Gastrocnemius medialis (tissue), 4 donors: ENCODE results near the gene IGF1R. TPM values are rescaled to one million over a fixed set of nuclear protein-coding genes. Genes with fewer than 3 reads are reported as not detected.

Experiments used
- ATAC-seq, 2 donors: fragments of 150-250 bp; one replicate each; pipeline ENCODE4 v1.9.1; 2016
- DNase-seq, 2 donors: peaks; one replicate each; pipeline ENCODE4 v3.0.0-alpha.2; 2019
- H3K27ac ChIP-seq, 4 donors: fragments of 200-600 bp; sonication (generic); 1 replicate in 1 of 4; 2 replicates in 3 of 4; pipeline ENCODE4 v1.5.1; 2016 to 2018; ENCODE audit warnings: mild to moderate bottlenecking in 2 of 4, moderate library complexity in 1 of 4
- H3K27me3 ChIP-seq, 3 donors: fragments of 200-600 bp; sonication (generic) in 2 of 3; 1 replicate in 1 of 3; 2 replicates in 2 of 3; pipeline versions ENCODE4 v1.5.1 to v1.6.0; 2016 to 2019; ENCODE audit warnings: mild to moderate bottlenecking in 1 of 3, moderate library complexity in 1 of 3
- H3K36me3 ChIP-seq, 2 donors: fragments of 200-600 bp; sonication (generic) in 1 of 2; one replicate each; pipeline ENCODE4 v1.5.1; 2017 to 2018
- H3K4me1 ChIP-seq, 2 donors: fragments of 200-600 bp; sonication (generic) in 1 of 2; one replicate each; pipeline ENCODE4 v1.5.1; 2016 to 2017; ENCODE audit warnings: mild to moderate bottlenecking in 2 of 2
- H3K4me3 ChIP-seq, 4 donors: fragments of 200-600 bp; sonication (generic) in 3 of 4; 1 replicate in 1 of 4; 2 replicates in 3 of 4; pipeline ENCODE4 v1.5.1; 2016 to 2019; ENCODE audit warnings: mild to moderate bottlenecking in 2 of 4
- H3K9me3 ChIP-seq, 3 donors: fragments of 200-600 bp; sonication (generic) in 2 of 3; 1 replicate in 1 of 3; 2 replicates in 2 of 3; pipeline ENCODE4 v1.5.1; 2016 to 2019
- POLR2A ChIP-seq, 2 donors: fragments of 450-650 bp; IDR thresholded peaks; one replicate each; pipeline ENCODE4 v1.6.1; 2017; ENCODE audit warnings: antibody characterized with exemption in 2 of 2, mild to moderate bottlenecking in 2 of 2, moderate library complexity in 2 of 2
- in situ Hi-C, 4 donors: fragments of 200-750 bp; cut with MboI; loops; one replicate each; pipeline versions ENCODE4 v1.15.0 to v1.8.0; 2017; ENCODE audit warnings: low sequenced_read_pairs in 4 of 4
- intact Hi-C: fragments of 100-400 bp; cut with DNase I; formaldehyde crosslinking; loops from one replicate; pipeline ENCODE4 v1.15.1; 2023; ENCODE audit warnings: low total_unique reads
- total RNA-seq, 4 donors: library from RNA; depleted of rRNA; stranded (reverse); fragments of >200 nt; gene quantifications; one replicate each; pipeline versions ENCODE4 v1.1.0 to v1.2.3, GENCODE V29; 2016
- TF ChIP-seq, protein P1 (sequence below), 5 experiments: fragments of 450-650 bp in 3 of 5; fragments of 200-600 bp in 2 of 5; sonication (generic) in 2 of 5; IDR thresholded peaks in 4 of 5; conservative IDR thresholded peaks in 1 of 5; 1 replicate in 4 of 5; 2 replicates in 1 of 5; pipeline ENCODE4 v1.5.1; 2016 to 2019; ENCODE audit warnings: antibody characterized with exemption in 5 of 5, mild to moderate bottlenecking in 3 of 5, moderate library complexity in 3 of 5

The IGF1R gene
- total RNA-seq, 4 donors from 2014 or later: 10.1 to 50.4 (median 12.3) TPM

- peak overlapping the region in 1 of 4 donors; percentile 33 for H3K4me3 ChIP-seq
- H3K9me3 ChIP-seq: no peaks in the 10 kb centered on the region
- no peaks in the 10 kb centered on the region for H3K27me3 ChIP-seq
- TF ChIP-seq, protein P1, sequence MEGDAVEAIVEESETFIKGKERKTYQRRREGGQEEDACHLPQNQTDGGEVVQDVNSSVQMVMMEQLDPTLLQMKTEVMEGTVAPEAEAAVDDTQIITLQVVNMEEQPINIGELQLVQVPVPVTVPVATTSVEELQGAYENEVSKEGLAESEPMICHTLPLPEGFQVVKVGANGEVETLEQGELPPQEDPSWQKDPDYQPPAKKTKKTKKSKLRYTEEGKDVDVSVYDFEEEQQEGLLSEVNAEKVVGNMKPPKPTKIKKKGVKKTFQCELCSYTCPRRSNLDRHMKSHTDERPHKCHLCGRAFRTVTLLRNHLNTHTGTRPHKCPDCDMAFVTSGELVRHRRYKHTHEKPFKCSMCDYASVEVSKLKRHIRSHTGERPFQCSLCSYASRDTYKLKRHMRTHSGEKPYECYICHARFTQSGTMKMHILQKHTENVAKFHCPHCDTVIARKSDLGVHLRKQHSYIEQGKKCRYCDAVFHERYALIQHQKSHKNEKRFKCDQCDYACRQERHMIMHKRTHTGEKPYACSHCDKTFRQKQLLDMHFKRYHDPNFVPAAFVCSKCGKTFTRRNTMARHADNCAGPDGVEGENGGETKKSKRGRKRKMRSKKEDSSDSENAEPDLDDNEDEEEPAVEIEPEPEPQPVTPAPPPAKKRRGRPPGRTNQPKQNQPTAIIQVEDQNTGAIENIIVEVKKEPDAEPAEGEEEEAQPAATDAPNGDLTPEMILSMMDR (IDR thresholded peaks at IDR 0.05 in 4 of 5, conservative IDR thresholded peaks at IDR 0.05 in 1 of 5): peak; percentile 41 to 86 (median 69)
- no peak for TF ChIP-seq POLR2A (IDR thresholded peaks at IDR 0.05)
- no peaks in the 10 kb centered on the region for H3K36me3 ChIP-seq
- DNase-seq (peak; percentile 20), ATAC-seq (peak; percentile 89 to 92)
- H3K27ac ChIP-seq: peak overlapping the region in 1 of 4 donors; percentile 36
- intact Hi-C loops (loop anchor here (1.0 kb wide), 1 partner anchor 140 kb away; no protein-coding TSS in a partner anchor), in situ Hi-C loops (loop anchor here in 3 of 4 donors (5.0 to 25.0 kb wide), 4 partner anchors 142 to 403 kb away; no protein-coding TSS in a partner anchor)
- H3K4me1 ChIP-seq: peaks cover 32 to 59% of the 10 kb centered on the region in 2 donors
Observed at GRCh38 chr15:98658831-98659699, 10.7 kb downstream of the IGF1R start.

- intact Hi-C loops: no loop called here
- Histone ChIP-seq H3K36me3 (no peaks in the 10 kb centered on the region), H3K27me3 (no peaks in the 10 kb centered on the region), H3K4me3 (no peak overlapping the region), H3K4me1 (peaks cover 22 to 49% of the 10 kb centered on the region in 2 donors), H3K27ac (peak overlapping the region in 1 of 4 donors; percentile 36), H3K9me3 (no peaks in the 10 kb centered on the region)
- ATAC-seq: no peak
- in situ Hi-C loops: loop anchor here in 2 of 4 donors (25.0 kb wide), 1 partner anchor 402 kb away; no protein-coding TSS in a partner anchor
- no peak for TF ChIP-seq POLR2A (IDR thresholded peaks at IDR 0.05)
- TF ChIP-seq, protein P1 (IDR thresholded peaks at IDR 0.05 in 4 of 5, conservative IDR thresholded peaks at IDR 0.05 in 1 of 5): no peak
- no peak for DNase-seq
Observed at GRCh38 chr15:98660055-98660454, 11.7 kb downstream of the IGF1R start.

DNA sequence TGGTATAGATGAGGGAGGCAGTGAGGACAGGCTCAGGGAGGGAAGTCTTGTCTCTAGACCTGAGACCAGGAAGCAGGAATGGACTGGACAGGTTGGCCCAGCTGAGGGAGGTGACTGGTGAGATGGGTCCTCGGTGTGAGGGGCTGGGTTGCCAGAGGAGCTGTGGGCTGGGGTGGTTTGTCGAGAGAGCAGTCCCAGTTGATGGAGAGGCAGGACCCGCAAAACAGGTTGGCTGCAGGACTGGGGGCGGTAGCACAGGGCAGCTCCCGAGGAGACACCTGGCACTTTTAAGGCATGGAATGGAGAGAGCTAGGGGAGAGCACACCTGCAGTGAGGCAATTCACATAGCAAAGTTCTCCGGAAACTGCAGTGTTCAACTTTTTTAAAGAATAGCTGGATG, 14.7 kb downstream of the IGF1R start:
- peaks cover 19 to 57% of the 10 kb centered on the region in 2 donors for H3K4me1 ChIP-seq
- TF ChIP-seq, protein P1 (IDR thresholded peaks at IDR 0.05 in 4 of 5, conservative IDR thresholded peaks at IDR 0.05 in 1 of 5): no peak
- TF ChIP-seq POLR2A (IDR thresholded peaks at IDR 0.05): no peak
- intact Hi-C loops: no loop called here

GRCh38 chr15:98663606-98664005, 15.3 kb downstream of the IGF1R start:
- Histone ChIP-seq H3K36me3 (no peaks in the 10 kb centered on the region), H3K4me1 (peaks cover 22 to 58% of the 10 kb centered on the region in 2 donors), H3K9me3 (no peaks in the 10 kb centered on the region), H3K4me3 (no peak overlapping the region), H3K27me3 (no peaks in the 10 kb centered on the region), H3K27ac (no peak overlapping the region)
- intact Hi-C loops (no loop called here), in situ Hi-C loops (loop anchor here in 2 of 4 donors (25.0 kb wide), 1 partner anchor 399 kb away; no protein-coding TSS in a partner anchor)
- TF ChIP-seq, protein P1 (IDR thresholded peaks at IDR 0.05 in 4 of 5, conservative IDR thresholded peaks at IDR 0.05 in 1 of 5): no peak
- no peak for ATAC-seq
- no peak for DNase-seq

More for the DNA sequence above, 14.7 kb downstream of the IGF1R start:
- in situ Hi-C loops: loop anchor here in 2 of 4 donors (25.0 kb wide), 1 partner anchor 399 kb away; no protein-coding TSS in a partner anchor
- Histone ChIP-seq H3K27ac (no peak overlapping the region), H3K9me3 (no peaks in the 10 kb centered on the region), H3K36me3 (no peaks in the 10 kb centered on the region), H3K4me3 (no peak overlapping the region), H3K27me3 (no peaks in the 10 kb centered on the region)
- no peak for DNase-seq
- no peak for ATAC-seq
